HCT116 (cell line): ENCODE measurements around the gene LRRFIP1. TPM values are rescaled to one million over a fixed set of nuclear protein-coding genes. Genes with fewer than 3 reads are reported as not detected.

ENCODE experiments used
- ATAC-seq: fragments of 200-7000 bp; cut with Tn5 transposase; 2 replicates; pipeline ENCODE4 v1.9.1; 2020; ENCODE audit warnings: mild to moderate bottlenecking, moderate library complexity
- BruUV-seq: library from RNA; stranded (reverse); fragments of 400-500 nt; replicated peaks from 2 replicates; lab custom pipeline; 2021; lab: Mats Ljungman, UMichigan
- CTCF ChIA-PET: fragments of 300-600 bp; sonication (Branson Sonifier 250); formaldehyde crosslinking; loops from one replicate; lab custom pipeline; 2021; ENCODE audit warnings: antibody characterized with exemption; lab: Charles Lee
- POLR2A ChIA-PET: fragments of 300-600, 350-600 bp; sonication (Branson Sonifier 250); formaldehyde crosslinking; loops from one replicate; lab custom pipeline; 2021; ENCODE audit warnings: antibody characterized with exemption; lab: Charles Lee
- RAD21 ChIA-PET, 2 experiments: fragments of 300-600 bp; sonication (Branson Sonifier 250); formaldehyde crosslinking; loops; one replicate each; lab custom pipeline; 2023; ENCODE audit warnings: low total read pairs in 2 of 2; ENCODE audit not compliant: uncharacterized antibody in 2 of 2, unreplicated experiment in 2 of 2, low non-redundant PET in 1 of 2; lab: Charles Lee
- DNase-seq: peaks from one replicate; pipeline ENCODE4 v3.0.0-alpha.2; 2010; ENCODE audit warnings: low read depth, low spot score
- H2AFZ ChIP-seq: fragments of 200-600 bp; shearing (Covaris generic), sonication (generic); 2 replicates; pipeline ENCODE4 v1.6.1; 2017; ENCODE audit warnings: low read depth, mixed run types, mixed read lengths, antibody characterized with exemption, low read length; ENCODE audit not compliant: poor library complexity, severe bottlenecking
- H3K27ac ChIP-seq: 2 replicates; pipeline ENCODE4 v1.5.1; 2012; ENCODE audit warnings: low read depth, low read length
- H3K27me3 ChIP-seq: fragments of 200-600 bp; sonication (generic); 2 replicates; pipeline ENCODE4 v1.6.1; 2016; ENCODE audit warnings: mixed run types, low read length, mixed read lengths; ENCODE audit not compliant: insufficient read depth
- H3K36me3 ChIP-seq, 2 experiments: fragments of 200-500 bp in 1 of 2; fragments of 200-600 bp in 1 of 2; sonication (Bioruptor generic) in 1 of 2; sonication (generic) in 1 of 2; 2 replicates each; pipeline versions ENCODE4 v1.5.1 to v1.6.1; 2014 to 2016; ENCODE audit warnings: low read length in 2 of 2, inconsistent platforms in 1 of 2, mixed read lengths in 1 of 2, mixed run types in 1 of 2; ENCODE audit not compliant: insufficient read depth in 2 of 2, control insufficient read depth in 1 of 2
- H3K4me1 ChIP-seq, 2 experiments: fragments of 200-600 bp in 1 of 2; sonication (generic) in 1 of 2; 2 replicates each; pipeline versions ENCODE4 v1.5.1 to v1.6.1; 2012 to 2017; ENCODE audit warnings: low read length in 2 of 2, inconsistent platforms in 1 of 2, mild to moderate bottlenecking in 1 of 2, mixed read lengths in 1 of 2, mixed run types in 1 of 2, moderate library complexity in 1 of 2; ENCODE audit not compliant: insufficient read depth in 2 of 2, control insufficient read depth in 1 of 2
- H3K4me2 ChIP-seq: fragments of 200-600 bp; sonication (generic); 2 replicates; pipeline ENCODE4 v1.6.1; 2017; ENCODE audit warnings: mixed run types, low read length, mixed read lengths
- H3K4me3 ChIP-seq, 2 experiments: fragments of 200-600 bp in 1 of 2; sonication (generic) in 1 of 2; replicated peaks in 1 of 2; 2 replicates each; pipeline ENCODE4 v1.5.1; 2011 to 2016; ENCODE audit warnings: low read length in 2 of 2, control low read depth in 1 of 2, low read depth in 1 of 2, mild to moderate bottlenecking in 1 of 2, mixed read lengths in 1 of 2, mixed run types in 1 of 2
- H3K79me2 ChIP-seq: fragments of 200-600 bp; sonication (generic); 2 replicates; pipeline ENCODE4 v1.6.1; 2017; ENCODE audit warnings: mild to moderate bottlenecking, mixed run types, low read length, moderate library complexity, mixed read lengths; ENCODE audit not compliant: insufficient read depth
- H3K9ac ChIP-seq: fragments of 200-600 bp; sonication (generic); 2 replicates; pipeline ENCODE4 v1.6.1; 2016; ENCODE audit warnings: low read length, mixed read lengths
- H3K9me2 ChIP-seq: fragments of 200-600 bp; sonication (generic), shearing (Covaris generic); 2 replicates; pipeline ENCODE4 v1.6.1; 2017; ENCODE audit warnings: mixed run types, mild to moderate bottlenecking, moderate library complexity; ENCODE audit not compliant: insufficient read depth
- H3K9me3 ChIP-seq, 2 experiments: fragments of 200-500 bp in 1 of 2; fragments of 200-600 bp in 1 of 2; sonication (Bioruptor generic) in 1 of 2; sonication (generic) in 1 of 2; 2 replicates each; pipeline ENCODE4 v1.6.1; 2014 to 2017; ENCODE audit warnings: low read length in 2 of 2, mixed read lengths in 2 of 2, inconsistent platforms in 1 of 2, low read depth in 1 of 2, mild to moderate bottlenecking in 1 of 2, mixed run types in 1 of 2, moderate library complexity in 1 of 2; ENCODE audit not compliant: control insufficient read depth in 1 of 2, insufficient read depth in 1 of 2
- H4K20me1 ChIP-seq: fragments of 200-600 bp; sonication (generic), shearing (Covaris generic); 2 replicates; pipeline ENCODE4 v1.6.1; 2017; ENCODE audit warnings: mixed run types, mild to moderate bottlenecking, moderate library complexity; ENCODE audit not compliant: insufficient read depth
- CEBPB ChIP-seq: IDR thresholded peaks from 2 replicates; pipeline ENCODE4 v1.6.1; 2012; ENCODE audit warnings: low read depth
- FOSL1 ChIP-seq: IDR thresholded peaks from 2 replicates; pipeline ENCODE4 v1.6.1; 2012; ENCODE audit warnings: low read depth
- POLR2A ChIP-seq: IDR thresholded peaks from 2 replicates; pipeline ENCODE4 v1.7.0; 2011; ENCODE audit warnings: borderline replicate concordance; ENCODE audit not compliant: insufficient read depth, insufficient read length; ENCODE audit errors: extremely low read depth
- RAD21 ChIP-seq: IDR thresholded peaks from 2 replicates; pipeline ENCODE4 v1.6.1; 2012; ENCODE audit warnings: low read depth, mild to moderate bottlenecking
- SIN3A ChIP-seq: IDR thresholded peaks from 2 replicates; pipeline ENCODE4 v1.6.1; 2012; ENCODE audit warnings: low read depth
- intact Hi-C: fragments of 100-400 bp; cut with micrococcal nuclease; formaldehyde crosslinking; loops from 2 replicates; pipeline ENCODE4 v1.10.0; 2022
- total RNA-seq: library from RNA; stranded (reverse); gene quantifications from one replicate; pipeline ENCODE4 v1.2.1, GENCODE V29; 2021; ENCODE audit not compliant: unreplicated experiment
- TF ChIP-seq, protein P1 (sequence below), 3 experiments: fragments of 200-600 bp in 1 of 3; sonication (generic) in 1 of 3; IDR thresholded peaks in 2 of 3; conservative IDR thresholded peaks in 1 of 3; 2 replicates each; pipeline ENCODE4 v1.5.1; 2012 to 2017; ENCODE audit warnings: low read depth in 2 of 3, low read length in 2 of 3, antibody characterized with exemption in 1 of 3, borderline replicate concordance in 1 of 3, control low read depth in 1 of 3, mild to moderate bottlenecking in 1 of 3, mixed read lengths in 1 of 3, mixed run types in 1 of 3, moderate library complexity in 1 of 3; ENCODE audit not compliant: insufficient read depth in 1 of 3
- TF ChIP-seq, protein P2 (sequence below): IDR thresholded peaks from 2 replicates; pipeline ENCODE4 v1.6.1; 2012

Gene LRRFIP1
- total RNA-seq, 1 experiment from 2014 or later, result 76.9 TPM

DNA sequence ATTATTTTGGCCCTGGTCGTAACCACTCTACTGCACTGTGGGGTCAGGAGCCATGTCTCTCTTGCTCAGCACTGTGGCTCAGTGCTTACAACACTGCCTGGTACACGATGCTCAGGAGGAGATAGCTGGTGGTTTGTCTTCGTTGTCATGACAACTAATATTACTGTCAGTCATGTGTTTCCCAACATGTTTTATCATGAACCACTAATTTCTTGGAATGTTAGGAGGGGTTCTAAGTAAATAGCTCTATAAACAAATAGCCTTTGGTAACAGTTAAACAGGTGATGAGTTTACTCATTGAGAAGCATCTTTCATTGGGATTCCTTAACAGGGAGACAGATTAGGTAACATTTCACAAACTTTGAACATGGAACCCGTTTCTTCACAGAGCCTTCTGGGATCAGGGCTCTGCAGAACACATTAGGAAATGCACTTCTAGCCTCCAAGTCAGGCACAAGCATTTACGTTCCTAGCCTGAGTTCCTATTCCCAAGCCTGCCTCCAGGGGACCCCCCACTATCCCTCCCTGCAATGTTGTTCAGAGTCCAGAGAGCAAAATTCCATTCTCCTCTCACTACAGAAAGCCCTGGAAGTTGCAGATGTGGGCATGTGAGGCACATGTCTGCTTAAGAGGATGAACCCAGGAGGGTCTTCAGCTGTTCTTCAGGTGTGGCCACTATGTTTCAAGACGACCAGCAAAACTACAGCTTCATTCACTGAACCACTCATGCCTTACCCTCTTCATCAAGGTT lies 164.8 kb downstream of the LRRFIP1 start:
- BruUV-seq, result no TSS peak
- ChIA-PET POLR2A (no interaction called here), RAD21 (no interaction called here), CTCF (no interaction called here)
- Histone ChIP-seq H3K9me2 (no peaks in the 10 kb centered on the region), H3K4me1 (no peaks in the 10 kb centered on the region), H4K20me1 (no peaks in the 10 kb centered on the region), H2AFZ (no peak overlapping the region), H3K9ac (no peak overlapping the region), H3K27me3 (no peaks in the 10 kb centered on the region), H3K27ac (no peak overlapping the region), H3K4me3 (no peak overlapping the region), H3K79me2 (no peaks in the 10 kb centered on the region), H3K36me3 (peaks cover 0 to 1% of the 10 kb centered on the region in 2 experiments; a peak in 1 of 4 replicates), H3K9me3 (peaks cover 0 to 2% of the 10 kb centered on the region in 2 experiments; a peak in 2 of 4 replicates), H3K4me2 (no peak overlapping the region)
- intact Hi-C loops, result no loop called here
- no peak for DNase-seq
- no peak for TF ChIP-seq CEBPB
- TF ChIP-seq, protein P1, sequence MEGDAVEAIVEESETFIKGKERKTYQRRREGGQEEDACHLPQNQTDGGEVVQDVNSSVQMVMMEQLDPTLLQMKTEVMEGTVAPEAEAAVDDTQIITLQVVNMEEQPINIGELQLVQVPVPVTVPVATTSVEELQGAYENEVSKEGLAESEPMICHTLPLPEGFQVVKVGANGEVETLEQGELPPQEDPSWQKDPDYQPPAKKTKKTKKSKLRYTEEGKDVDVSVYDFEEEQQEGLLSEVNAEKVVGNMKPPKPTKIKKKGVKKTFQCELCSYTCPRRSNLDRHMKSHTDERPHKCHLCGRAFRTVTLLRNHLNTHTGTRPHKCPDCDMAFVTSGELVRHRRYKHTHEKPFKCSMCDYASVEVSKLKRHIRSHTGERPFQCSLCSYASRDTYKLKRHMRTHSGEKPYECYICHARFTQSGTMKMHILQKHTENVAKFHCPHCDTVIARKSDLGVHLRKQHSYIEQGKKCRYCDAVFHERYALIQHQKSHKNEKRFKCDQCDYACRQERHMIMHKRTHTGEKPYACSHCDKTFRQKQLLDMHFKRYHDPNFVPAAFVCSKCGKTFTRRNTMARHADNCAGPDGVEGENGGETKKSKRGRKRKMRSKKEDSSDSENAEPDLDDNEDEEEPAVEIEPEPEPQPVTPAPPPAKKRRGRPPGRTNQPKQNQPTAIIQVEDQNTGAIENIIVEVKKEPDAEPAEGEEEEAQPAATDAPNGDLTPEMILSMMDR (IDR thresholded peaks at IDR 0.05 in 2 of 3, conservative IDR thresholded peaks at IDR 0.05 in 1 of 3; ENCODE audit: borderline replicate concordance in 1 of 3, insufficient read depth in 1 of 3, low read depth in 2 of 3, low read length in 2 of 3), result peak in 2 of 3 experiments; percentile 39 to 45; a peak in 3 of 6 replicates
- no peak for TF ChIP-seq POLR2A
- TF ChIP-seq FOSL1, result no peak
- peak; percentile 13; the same call in 1 of the 2 replicates for TF ChIP-seq RAD21
- TF ChIP-seq SIN3A, result no peak
- TF ChIP-seq, protein P2, sequence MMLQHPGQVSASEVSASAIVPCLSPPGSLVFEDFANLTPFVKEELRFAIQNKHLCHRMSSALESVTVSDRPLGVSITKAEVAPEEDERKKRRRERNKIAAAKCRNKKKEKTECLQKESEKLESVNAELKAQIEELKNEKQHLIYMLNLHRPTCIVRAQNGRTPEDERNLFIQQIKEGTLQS, result no peak
- ATAC-seq, result peak; percentile 81
